Umbilical cord (tissue), 2 donors: ENCODE measurements around the gene PRAMEF12. TPM values are rescaled to one million over a fixed set of nuclear protein-coding genes. Genes with fewer than 3 reads are reported as not detected.
"Not testable (repeated sequence)": the region's sequence is repeated elsewhere in the genome, so short reads cannot be mapped to it uniquely, and the experiment has no call there.

Experiments used
- DNase-seq: peaks from one replicate; pipeline ENCODE4 v3.0.0-alpha.2; 2015; ENCODE audit warnings: low spot score
- total RNA-seq: library from RNA; depleted of rRNA; stranded (reverse); fragments of >200 nt; gene quantifications from one replicate; pipeline ENCODE4 v1.2.3, GENCODE V29; 2014; ENCODE audit warnings: low replicate concordance; ENCODE audit not compliant: insufficient read depth

PRAMEF12 gene
- total RNA-seq, 1 donor from 2014 or later, result 2.9 TPM

DNA sequence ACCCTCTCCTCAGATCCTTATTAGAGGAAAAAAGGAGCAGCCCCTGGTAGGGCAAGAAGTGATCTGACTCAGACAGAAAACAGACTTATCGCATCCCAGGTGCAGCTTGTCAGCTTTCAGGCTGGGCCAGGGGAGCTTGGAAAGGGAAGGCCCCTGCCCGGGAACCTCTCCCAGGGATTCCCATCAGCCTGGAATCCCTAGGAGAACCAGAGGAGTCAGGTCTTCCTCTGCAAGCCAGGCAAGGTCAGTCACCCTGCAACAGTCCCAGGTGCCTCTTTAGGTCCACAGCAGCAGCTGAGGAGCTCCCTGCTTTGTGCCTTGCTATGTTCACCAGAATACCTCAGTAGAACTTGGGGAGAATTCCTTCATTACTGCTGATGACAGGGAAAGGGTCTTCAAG, 2.9 kb upstream of the PRAMEF12 start:
- DNase-seq, result no peak

DNA sequence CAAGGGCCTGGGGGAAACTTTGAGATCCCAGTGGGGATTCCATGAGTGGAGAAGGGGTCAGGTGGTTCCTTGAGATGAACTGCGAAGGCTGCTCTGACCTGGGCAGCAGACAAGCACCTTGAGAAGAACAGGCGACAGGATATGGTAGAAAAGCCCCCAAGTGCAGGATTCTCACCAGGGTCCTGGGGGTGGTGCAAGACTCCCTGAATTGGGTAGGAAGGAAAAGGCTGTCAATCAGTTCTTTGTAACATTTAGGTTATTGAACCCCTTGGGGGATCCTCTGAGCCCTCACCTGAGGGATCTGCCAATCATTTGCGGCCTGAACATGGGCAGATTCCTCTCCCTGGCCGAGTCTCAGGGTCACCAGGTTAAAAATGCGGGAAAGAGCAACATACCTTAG, 2.4 kb upstream of the PRAMEF12 start:
- no peak for DNase-seq

DNA sequence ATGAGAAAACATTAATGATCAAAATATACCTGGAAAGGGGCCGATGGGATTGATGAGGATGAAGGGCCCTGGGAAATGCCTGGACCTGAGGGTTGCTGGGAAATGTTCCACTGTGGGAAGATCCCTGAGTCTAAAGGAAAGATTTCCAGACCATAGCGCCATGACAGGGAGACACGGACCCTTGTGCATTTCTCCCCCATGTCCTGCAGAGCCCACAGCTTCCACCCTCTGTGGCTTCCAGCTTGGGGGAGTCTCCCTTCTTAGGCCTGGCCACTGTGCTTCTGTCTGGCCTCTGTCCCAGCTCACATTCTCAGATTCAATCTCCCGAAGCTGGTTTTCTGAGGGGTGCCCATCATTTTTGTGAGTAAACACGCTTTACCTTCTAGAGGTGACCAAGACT, 1.0 kb upstream of the PRAMEF12 start:
- no peak for DNase-seq

DNA sequence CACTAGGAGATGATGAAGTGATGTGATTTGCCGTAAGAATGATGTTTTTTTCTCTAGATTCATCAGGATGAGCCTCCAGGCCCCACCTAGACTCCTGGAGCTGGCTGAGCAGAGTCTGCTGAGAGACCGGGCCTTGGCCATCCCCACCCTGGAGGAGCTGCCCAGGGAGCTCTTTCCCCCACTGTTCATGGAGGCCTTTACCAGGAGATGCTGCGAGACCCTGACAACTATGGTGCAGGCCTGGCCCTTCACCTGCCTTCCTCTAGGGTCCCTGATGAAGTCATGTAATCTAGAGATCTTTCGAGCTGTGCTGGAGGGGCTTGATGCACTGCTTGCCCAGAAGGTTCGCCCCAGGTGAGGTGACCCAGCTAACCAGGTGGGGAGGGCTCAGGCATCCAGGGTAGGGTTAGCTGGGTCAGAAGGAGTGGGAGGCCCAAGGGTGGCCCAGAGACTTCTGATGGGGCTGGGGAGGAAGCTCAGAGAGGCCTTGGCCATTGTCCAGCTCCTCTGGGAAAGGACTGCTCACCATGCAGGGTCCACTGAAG, 1.3 kb downstream of the PRAMEF12 start:
- no peak for DNase-seq

DNA sequence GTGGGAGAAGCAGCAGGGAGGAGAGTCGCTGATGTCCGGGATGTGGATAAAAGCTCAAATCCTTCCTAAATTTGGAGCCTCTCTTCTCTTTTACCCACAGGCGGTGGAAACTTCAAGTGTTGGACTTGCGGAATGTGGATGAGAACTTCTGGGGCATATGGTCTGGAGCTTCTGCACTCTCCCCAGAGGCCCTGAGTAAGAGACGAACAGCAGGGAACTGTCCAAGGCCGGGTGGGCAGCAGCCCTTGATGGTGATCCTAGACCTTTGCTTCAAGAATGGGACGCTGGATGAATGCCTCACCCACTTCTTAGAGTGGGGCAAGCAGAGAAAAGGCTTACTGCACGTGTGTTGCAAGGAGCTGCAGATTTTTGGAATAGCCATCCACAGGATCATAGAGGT, 1.9 kb downstream of the PRAMEF12 start:
- DNase-seq, result no peak

DNA sequence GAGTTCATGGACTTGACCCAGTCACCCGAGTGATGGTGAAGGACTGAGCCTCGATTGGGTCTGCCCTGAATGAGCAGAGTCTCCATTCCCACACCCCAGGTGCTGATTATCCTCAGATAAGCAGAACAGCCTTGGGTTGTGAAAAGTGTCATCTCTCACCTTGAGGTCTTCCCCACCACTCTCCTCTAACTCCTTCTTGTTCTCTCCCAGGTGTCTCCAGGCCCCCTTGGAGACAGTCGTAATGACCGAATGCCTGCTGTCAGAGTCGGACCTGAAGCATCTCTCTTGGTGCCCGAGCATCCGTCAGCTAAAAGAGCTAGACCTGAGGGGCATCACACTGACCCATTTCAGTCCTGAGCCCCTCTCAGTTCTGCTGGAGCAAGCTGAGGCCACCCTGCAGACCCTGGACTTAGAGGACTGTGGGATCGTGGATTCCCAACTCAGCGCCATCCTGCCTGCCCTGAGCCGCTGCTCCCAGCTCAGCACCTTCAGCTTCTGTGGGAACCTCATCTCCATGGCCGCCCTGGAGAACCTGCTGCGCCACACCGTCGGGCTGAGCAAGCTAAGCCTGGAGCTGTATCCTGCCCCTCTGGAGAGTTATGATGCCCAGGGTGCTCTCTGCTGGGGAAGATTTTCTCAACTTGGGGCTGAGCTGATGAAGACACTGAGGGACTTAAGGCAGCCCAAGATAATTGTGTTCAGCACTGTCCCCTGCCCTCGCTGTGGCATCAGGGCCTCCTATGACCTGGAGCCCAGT, 3.4 kb downstream of the PRAMEF12 start:
- DNase-seq, result no peak

DNA sequence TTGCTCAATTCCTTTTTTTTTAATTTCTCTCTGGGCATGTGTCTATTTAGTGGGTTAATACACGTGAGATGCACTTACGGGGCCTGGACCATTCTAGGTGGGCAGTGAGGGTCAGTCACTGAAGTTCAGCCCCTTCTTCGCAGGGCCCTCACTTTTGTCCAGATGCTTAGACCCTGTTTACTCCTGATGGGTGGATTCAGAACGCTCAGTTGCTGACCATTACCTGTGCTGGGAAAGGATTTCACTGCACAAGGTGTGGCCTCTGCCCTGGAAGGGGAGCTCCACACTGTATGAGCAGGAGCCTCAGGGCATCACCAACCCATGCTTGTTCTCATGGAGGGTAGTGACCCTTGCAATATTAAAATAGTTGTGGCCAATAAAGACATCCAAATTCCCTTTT, 4.5 kb downstream of the PRAMEF12 start:
- DNase-seq, result no peak

DNA sequence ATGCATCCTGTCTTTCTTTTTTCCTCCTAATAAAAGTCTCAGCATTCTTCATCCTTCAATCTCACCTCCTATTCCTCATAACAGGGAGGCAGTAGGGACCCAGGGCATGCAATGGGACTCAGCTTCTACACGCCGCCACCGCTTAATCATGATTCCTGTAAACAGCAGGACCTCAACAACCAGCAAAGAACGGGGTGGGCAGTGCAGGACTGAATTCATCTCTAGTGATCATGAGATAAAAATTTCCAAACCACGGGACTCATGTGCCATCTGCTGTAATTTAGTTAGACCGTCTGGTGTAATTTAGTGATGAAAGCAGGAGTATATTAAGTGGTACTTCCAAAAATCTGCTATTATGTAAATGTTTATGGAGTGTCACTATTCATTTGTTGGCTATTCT, 5.4 kb downstream of the PRAMEF12 start:
- no peak for DNase-seq

DNA sequence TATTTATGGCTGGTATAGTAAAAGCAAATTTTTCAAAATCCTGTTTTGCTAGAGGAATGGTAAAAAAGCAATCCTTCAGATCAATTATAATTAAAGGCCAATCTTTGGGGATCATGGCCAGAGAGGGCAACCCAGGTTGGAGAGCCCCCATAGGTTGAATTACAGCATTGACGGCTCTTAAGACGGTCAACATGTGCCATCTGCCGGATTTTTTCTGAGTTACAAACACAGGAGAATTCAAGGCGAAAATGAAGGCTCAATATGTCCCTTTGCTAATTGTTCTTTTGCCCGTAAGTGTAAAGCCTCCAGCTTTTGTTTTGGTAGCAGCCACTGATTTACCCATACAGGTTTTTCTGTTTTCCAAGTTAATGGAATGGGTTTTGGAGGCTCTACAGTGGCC, 8.0 kb downstream of the PRAMEF12 start:
- DNase-seq, result not testable (repeated sequence)

DNA sequence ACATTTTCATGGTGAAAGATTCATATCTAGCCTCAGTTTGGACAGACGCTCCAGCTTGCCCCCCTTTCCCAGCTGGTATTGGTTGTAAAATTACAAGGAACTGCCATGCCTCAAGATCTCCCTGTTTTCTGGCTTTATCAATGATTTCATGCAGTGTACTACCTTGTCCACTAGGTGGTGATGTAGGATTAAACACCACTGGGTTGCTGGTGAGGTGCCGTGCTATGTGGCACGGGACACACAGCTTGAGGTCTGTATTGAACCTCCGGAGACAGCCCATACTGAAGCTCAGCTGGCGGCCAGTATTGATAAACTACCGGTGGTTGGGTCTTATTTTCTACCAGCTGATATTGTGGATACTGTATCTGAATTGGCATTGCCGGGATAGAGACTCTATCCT, 10.2 kb downstream of the PRAMEF12 start:
- DNase-seq, result not testable (repeated sequence)

DNA sequence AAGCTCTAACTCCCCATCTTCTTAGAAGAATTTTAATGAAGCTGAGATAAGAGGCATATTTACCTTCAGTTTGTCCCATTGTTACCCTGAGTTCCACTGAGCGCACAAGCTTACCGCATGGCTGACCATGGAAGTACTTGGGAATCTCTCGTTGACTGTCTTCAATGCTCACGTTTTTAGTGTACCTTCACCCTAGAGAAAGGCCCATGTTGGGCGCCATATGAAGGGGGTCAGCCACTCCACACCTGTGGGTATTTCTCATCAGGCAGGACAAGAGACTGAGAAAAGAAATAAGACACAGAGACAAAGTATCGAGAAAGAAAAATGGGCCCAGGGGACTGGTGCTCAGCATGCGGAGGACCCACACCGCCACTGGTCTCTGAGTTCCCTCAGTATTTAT, 11.2 kb downstream of the PRAMEF12 start:
- not testable (repeated sequence) for DNase-seq

DNA sequence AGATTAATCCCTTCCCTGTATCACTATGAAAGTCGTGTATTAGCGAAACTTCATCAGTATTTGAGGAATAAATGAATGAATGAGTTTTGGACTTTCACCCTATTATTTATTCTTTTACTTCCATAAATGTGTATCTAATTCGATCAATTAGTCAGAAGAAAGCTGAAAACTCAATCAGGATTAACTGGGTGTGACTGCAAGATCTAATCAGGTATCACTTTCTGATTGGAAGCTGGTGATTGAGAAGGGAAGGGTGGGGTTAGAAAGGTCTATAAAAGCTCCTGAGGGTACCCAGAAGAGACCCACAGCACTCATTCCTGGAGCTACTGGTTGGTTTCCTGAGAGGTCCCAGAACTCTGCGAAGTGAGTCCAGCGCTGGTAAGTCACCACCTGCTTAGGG, 17.6 kb downstream of the PRAMEF12 start, which contains the start of gene PRAMEF1:
PRAMEF1 (plus strand) TSS at position 301 of the 400 bp plus-strand sequence. CDS start 1,831 bp downstream, outside the sequence.
- not testable (repeated sequence) for DNase-seq

DNA sequence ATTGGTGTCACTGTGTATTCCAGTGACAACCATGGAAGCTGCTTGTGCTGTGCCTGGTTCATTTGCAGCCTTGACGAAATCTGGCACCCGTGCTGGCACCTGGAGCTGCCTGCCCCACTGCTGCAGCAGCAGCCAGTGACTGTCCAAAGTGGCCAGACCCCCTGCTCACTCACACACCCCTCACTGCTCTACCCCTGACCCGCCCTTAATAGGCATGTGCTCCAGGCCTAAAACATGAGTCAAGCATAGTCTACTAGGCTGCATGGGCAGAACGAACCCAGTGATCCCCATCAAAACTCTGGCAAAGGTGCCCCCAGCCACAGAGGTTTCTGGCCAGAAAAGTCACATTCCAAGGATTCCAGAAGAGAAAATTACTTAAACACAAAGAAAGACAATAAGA, 25.4 kb downstream of the PRAMEF12 start:
- DNase-seq, result no peak

DNA sequence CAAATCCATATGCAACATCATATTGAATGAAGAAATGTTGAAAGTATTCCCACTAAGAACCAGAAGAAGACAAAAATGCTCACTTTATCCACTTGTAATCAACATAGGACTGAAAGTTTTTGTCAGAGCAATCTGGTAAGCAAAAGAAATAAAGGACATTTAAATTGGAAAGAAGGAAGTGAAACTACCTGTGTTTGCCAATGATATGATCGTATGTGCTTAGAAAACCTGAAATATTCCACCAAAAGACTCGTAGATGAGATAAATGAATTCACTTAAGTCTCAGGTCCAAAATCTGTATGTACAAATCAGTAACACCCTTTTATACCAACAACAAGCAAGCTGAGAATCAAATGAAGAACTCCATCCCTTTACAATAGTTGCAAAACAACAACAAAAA, 26.2 kb downstream of the PRAMEF12 start:
- DNase-seq, result no peak

DNA sequence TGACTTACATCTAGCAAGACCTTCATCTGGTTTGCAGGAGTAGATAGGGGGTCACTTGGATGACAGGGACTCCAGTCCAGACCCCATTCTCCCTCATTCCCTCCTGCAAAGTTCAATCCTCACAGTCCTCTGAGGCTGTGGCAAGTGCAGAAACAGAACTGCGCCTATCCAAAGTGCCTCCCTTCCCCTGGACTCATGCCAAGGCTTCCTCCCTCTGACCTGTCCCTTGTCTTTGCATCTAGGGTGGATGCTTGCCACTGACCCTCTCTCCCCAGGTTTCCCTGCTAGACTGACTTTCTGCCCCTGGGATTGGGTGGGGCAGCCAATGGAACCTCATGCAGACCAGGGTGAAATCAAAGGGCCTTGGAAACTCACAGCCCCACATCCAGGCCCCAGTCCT, 36.4 kb downstream of the PRAMEF12 start:
- no peak for DNase-seq

DNA sequence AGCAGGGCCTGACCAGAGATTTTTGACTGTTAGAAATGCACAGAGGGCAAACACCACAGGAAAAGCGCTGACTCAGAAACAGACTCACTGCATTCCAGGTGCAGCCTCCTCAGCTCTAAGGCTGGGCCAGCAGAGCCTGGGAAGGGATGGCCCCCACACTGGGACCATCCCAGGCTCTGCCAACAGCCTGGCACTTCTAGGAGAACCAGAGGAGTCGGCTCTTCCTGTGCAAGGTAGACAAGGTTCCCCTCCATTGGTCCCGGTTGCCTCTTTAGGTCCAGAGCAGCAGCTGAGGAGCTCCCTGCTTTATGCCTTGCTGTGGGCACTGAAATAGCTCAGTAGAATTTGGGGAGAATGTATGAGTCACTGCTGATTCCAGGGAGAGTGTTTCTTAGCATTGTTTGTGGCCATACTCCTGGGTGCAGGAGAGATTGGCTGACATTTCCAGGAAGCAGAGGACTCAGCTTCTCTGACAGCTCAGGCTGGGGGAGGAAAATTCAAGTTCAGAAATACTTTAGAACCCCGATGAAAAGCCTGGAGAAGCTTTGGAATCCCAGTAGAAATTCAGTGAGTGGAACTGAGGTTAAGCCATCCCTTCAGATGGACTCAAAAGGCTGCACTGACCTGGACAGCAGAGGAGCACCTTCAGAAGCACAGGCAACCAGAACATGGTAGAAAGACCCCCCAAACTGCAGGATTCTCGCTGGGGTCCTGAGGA, 37.3 kb downstream of the PRAMEF12 start:
- no peak for DNase-seq

DNA sequence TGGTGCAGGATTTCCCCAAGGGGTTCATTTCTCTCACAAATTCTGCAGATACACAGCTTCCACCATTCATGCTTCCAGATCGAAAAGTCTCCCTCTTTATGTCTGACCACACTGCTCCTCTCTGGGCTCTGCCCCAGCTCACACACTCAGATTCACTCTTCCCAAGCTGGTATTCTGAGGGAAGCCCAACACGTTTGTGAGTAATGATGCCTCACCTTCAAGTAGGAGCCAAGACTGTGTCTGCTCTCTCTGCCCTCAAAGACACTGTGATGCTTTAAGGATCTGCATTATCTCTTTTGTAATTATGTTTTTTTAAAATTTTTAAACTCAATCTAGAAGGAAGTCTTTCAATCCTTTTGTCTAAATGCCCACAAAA, 37.9 kb downstream of the PRAMEF12 start:
- DNase-seq, result no peak

DNA sequence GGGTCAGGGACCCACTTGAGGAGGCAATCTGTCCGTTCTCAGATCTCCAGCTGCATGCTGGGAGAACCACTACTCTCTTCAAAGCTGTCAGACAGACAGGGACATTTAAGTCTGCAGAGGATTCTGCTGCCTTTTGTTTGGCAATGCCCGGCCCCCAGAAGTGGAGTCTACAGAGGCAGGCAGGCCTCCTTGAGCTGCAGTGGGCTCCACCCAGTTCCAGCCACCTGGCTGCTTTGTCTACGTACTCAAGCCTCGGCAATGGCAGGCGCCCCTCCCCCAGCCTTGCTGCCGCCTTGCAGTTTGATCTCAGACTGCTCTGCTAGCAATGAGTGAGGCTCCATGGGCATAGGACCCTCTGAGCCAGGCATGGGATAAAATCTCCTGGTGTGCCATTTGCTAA, 45.5 kb downstream of the PRAMEF12 start:
- not testable (repeated sequence) for DNase-seq

Other genes with a start within 250 kb of the PRAMEF12 start
- 107 TPM for gene DHRS3, start 155.5 kb upstream of the PRAMEF12 start, total RNA-seq
- gene AADACL4, start 129.7 kb upstream of the PRAMEF12 start, total RNA-seq, result not detected
- gene AADACL3, start 57.6 kb upstream of the PRAMEF12 start, total RNA-seq, result 5.8 TPM
- gene CFAP107, start 27.5 kb upstream of the PRAMEF12 start, total RNA-seq, result not detected
- gene PRAMEF1, start 17.7 kb downstream of the PRAMEF12 start, total RNA-seq, result 6.7 TPM
- not detected for gene PRAMEF11, start 57.7 kb downstream of the PRAMEF12 start, total RNA-seq
- 0.72 TPM for gene HNRNPCL1, start 75.0 kb downstream of the PRAMEF12 start, total RNA-seq
- 0.72 TPM for gene PRAMEF2, start 83.3 kb downstream of the PRAMEF12 start, total RNA-seq
- 1.2 TPM for gene PRAMEF4, start 112.5 kb downstream of the PRAMEF12 start, total RNA-seq
- gene PRAMEF10, start 124.5 kb downstream of the PRAMEF12 start, total RNA-seq, result 0.48 TPM
- not detected for gene PRAMEF7, start 142.9 kb downstream of the PRAMEF12 start, total RNA-seq
- not detected for gene PRAMEF6, start 173.8 kb downstream of the PRAMEF12 start, total RNA-seq